Hypothalamus (tissue), 51 donors: Measurements from ENCODE around the gene NFASC.

Experiments
- DNase-seq, 51 donors: peaks; one replicate each; lab custom pipeline; 2025; lab: John Stamatoyannopoulos, UW

The NFASC gene

DNA sequence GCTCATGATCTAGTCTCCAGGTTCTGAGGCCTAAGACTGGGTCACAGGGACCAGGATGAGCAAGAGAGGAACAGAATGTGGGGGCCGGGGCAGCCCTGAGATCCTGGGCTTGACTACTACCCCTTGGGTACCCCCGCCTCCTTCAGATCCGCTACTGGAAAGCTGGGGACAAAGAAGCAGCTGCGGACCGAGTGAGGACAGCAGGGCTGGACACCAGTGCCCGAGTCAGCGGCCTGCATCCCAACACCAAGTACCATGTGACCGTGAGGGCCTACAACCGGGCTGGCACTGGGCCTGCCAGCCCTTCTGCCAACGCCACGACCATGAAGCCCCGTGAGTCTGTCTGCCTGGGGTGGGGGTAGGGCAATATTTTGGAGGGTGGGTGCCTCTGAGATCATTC lies 201.1 kb downstream of the NFASC start:
- DNase-seq: peak in 18 of 51 donors; percentile 17 to 66 (median 46)

GRCh38 chr1:205072286-205072685 lies 201.6 kb downstream of the NFASC start:
- DNase-seq: no peak
